Measurements from ENCODE around the gene EML6. TPM values are rescaled to one million over a fixed set of nuclear protein-coding genes. Genes with fewer than 3 reads are reported as not detected.

The EML6 gene
- total RNA-seq, 1 donor from 2014 or later, result 1.1 TPM

GRCh38 chr2:54706622-54707021 lies 16.8 kb upstream of the EML6 start:
- no peak for DNase-seq (ENCODE audit: low read depth, low spot score)

- DNase-seq (ENCODE audit: low read depth, low spot score), result no peak
Measured at GRCh38 chr2:54708584-54709335, 14.7 kb upstream of the EML6 start.

- no peak for DNase-seq (ENCODE audit: low read depth, low spot score)
Measured at GRCh38 chr2:54709336-54709809, 14.1 kb upstream of the EML6 start.

GRCh38 chr2:54710216-54710615 lies 13.2 kb upstream of the EML6 start:
- DNase-seq (ENCODE audit: low read depth, low spot score), result no peak

- DNase-seq (ENCODE audit: low read depth, low spot score), result no peak
Measured at GRCh38 chr2:54712516-54712915, 10.9 kb upstream of the EML6 start.

- DNase-seq (ENCODE audit: low read depth, low spot score), result no peak
Measured at GRCh38 chr2:54714996-54715395, 8.5 kb upstream of the EML6 start.

GRCh38 chr2:54716375-54716774 lies 7.1 kb upstream of the EML6 start:
- no peak for DNase-seq (ENCODE audit: low read depth, low spot score)

- no peak for DNase-seq (ENCODE audit: low read depth, low spot score)
Measured at GRCh38 chr2:54720563-54720962, 2.9 kb upstream of the EML6 start.

GRCh38 chr2:54722641-54723040 lies 821 bp upstream of the EML6 start:
- no peak for DNase-seq (ENCODE audit: low read depth, low spot score)

GRCh38 chr2:54723996-54724559 lies 616 bp downstream of the EML6 start:
- DNase-seq (ENCODE audit: low read depth, low spot score), result no peak

GRCh38 chr2:54724560-54725342 lies 1.3 kb downstream of the EML6 start:
- DNase-seq (ENCODE audit: low read depth, low spot score), result no peak

- no peak for DNase-seq (ENCODE audit: low read depth, low spot score)
Measured at GRCh38 chr2:54725343-54726099, 2.1 kb downstream of the EML6 start.

GRCh38 chr2:54726431-54726830 lies 3.0 kb downstream of the EML6 start:
- no peak for DNase-seq (ENCODE audit: low read depth, low spot score)

GRCh38 chr2:54726940-54727339 lies 3.5 kb downstream of the EML6 start:
- DNase-seq (ENCODE audit: low read depth, low spot score), result no peak

- DNase-seq (ENCODE audit: low read depth, low spot score), result no peak
Measured at GRCh38 chr2:54728669-54729120, 5.2 kb downstream of the EML6 start.

- DNase-seq (ENCODE audit: low read depth, low spot score), result no peak
Measured at GRCh38 chr2:54735636-54736035, 12.2 kb downstream of the EML6 start.

GRCh38 chr2:54738281-54738680 lies 14.8 kb downstream of the EML6 start:
- DNase-seq (ENCODE audit: low read depth, low spot score), result no peak

GRCh38 chr2:54740333-54740732 lies 16.9 kb downstream of the EML6 start:
- DNase-seq (ENCODE audit: low read depth, low spot score), result no peak

GRCh38 chr2:54741250-54741649 lies 17.8 kb downstream of the EML6 start:
- no peak for DNase-seq (ENCODE audit: low read depth, low spot score)

- no peak for DNase-seq (ENCODE audit: low read depth, low spot score)
Measured at GRCh38 chr2:54750040-54750439, 26.6 kb downstream of the EML6 start.

- no peak for DNase-seq (ENCODE audit: low read depth, low spot score)
Measured at GRCh38 chr2:54752439-54752838, 29.0 kb downstream of the EML6 start.

All from pulmonary artery endothelial cell (primary cell).